PC-9 (cell line): ENCODE data around the gene RNF44. TPM values are rescaled to one million over a fixed set of nuclear protein-coding genes. Genes with fewer than 3 reads are reported as not detected.

Experiments used
- BruUV-seq: library from RNA; stranded (reverse); fragments of 400-500 nt; replicated peaks from 2 replicates; lab custom pipeline; 2021; lab: Mats Ljungman, UMichigan
- CTCF ChIA-PET: fragments of 300-600 bp; sonication (Branson Sonifier 250); formaldehyde crosslinking; loops from one replicate; lab custom pipeline; 2022; ENCODE audit warnings: antibody characterized with exemption; lab: Charles Lee
- POLR2A ChIA-PET: fragments of 300-600 bp; sonication (Branson Sonifier 250); formaldehyde crosslinking; loops from one replicate; lab custom pipeline; 2022; ENCODE audit warnings: antibody characterized with exemption; ENCODE audit not compliant: unreplicated experiment; lab: Charles Lee
- DNase-seq, 2 experiments: peaks; one replicate each; pipeline versions ENCODE4 v3.0.0 to v3.0.0-alpha.2; 2015 to 2022; ENCODE audit warnings: mixed read lengths in 1 of 2
- H2AFZ ChIP-seq: fragments of 200-600 bp; sonication (generic); 2 replicates; pipeline ENCODE4 v1.8.1; 2017; ENCODE audit warnings: antibody characterized with exemption
- H3F3A ChIP-seq: fragments of 200-600 bp; sonication (generic); 2 replicates; pipeline ENCODE4 v1.8.1; 2017; ENCODE audit warnings: antibody characterized with exemption, mild to moderate bottlenecking, low read depth; ENCODE audit not compliant: insufficient read depth
- H3K27ac ChIP-seq: fragments of 200-600 bp; sonication (generic); 2 replicates; pipeline ENCODE4 v1.6.1; 2016; ENCODE audit warnings: mixed run types
- H3K27me3 ChIP-seq: fragments of 200-600 bp; sonication (generic); 2 replicates; pipeline ENCODE4 v1.6.1; 2016; ENCODE audit warnings: low read depth, mixed run types; ENCODE audit not compliant: insufficient read depth
- H3K36me3 ChIP-seq: fragments of 200-600 bp; sonication (generic); 2 replicates; pipeline ENCODE4 v1.6.1; 2016; ENCODE audit warnings: low read depth, mixed run types
- H3K4me1 ChIP-seq: fragments of 200-600 bp; sonication (generic); replicated peaks from 2 replicates; pipeline ENCODE4 v1.6.1; 2016; ENCODE audit warnings: mixed run types; ENCODE audit not compliant: insufficient read depth
- H3K4me2 ChIP-seq: fragments of 200-600 bp; sonication (generic); 2 replicates; pipeline ENCODE4 v1.6.1; 2017; ENCODE audit warnings: mixed run types
- H3K4me3 ChIP-seq: fragments of 200-600 bp; sonication (generic); 2 replicates; pipeline ENCODE4 v1.6.1; 2016; ENCODE audit warnings: mixed run types
- H3K79me2 ChIP-seq: fragments of 200-600 bp; sonication (generic); 2 replicates; pipeline ENCODE4 v1.6.1; 2017; ENCODE audit warnings: low read depth, mixed run types
- H3K9me2 ChIP-seq: fragments of 200-600 bp; sonication (generic); 2 replicates; pipeline ENCODE4 v1.8.1; 2017; ENCODE audit warnings: mild to moderate bottlenecking; ENCODE audit not compliant: insufficient read depth
- H3K9me3 ChIP-seq: fragments of 200-600 bp; sonication (generic); 2 replicates; pipeline ENCODE4 v1.8.1; 2016; ENCODE audit warnings: low read depth; ENCODE audit not compliant: insufficient read depth
- H4K20me1 ChIP-seq: fragments of 200-600 bp; sonication (generic); 2 replicates; pipeline ENCODE4 v1.8.1; 2017; ENCODE audit not compliant: insufficient read depth
- CTCF ChIP-seq: fragments of 200-600 bp; sonication (generic); conservative IDR thresholded peaks from 2 replicates; pipeline ENCODE4 v1.6.1; 2017; ENCODE audit warnings: mixed run types, antibody characterized with exemption, mild to moderate bottlenecking, moderate library complexity
- EZH2 ChIP-seq: fragments of 200-600 bp; sonication (generic); IDR thresholded peaks from 2 replicates; pipeline ENCODE4 v1.8.0; 2017; ENCODE audit warnings: antibody characterized with exemption, low read depth
- intact Hi-C: fragments of 100-400 bp; cut with micrococcal nuclease; formaldehyde crosslinking; loops from one replicate; pipeline ENCODE4 v1.10.0; 2022; ENCODE audit not compliant: unreplicated experiment
- total RNA-seq: library from RNA; stranded (reverse); gene quantifications from 2 replicates; pipeline ENCODE4 v1.2.3, GENCODE V29; 2021

Gene RNF44
- total RNA-seq, 1 experiment from 2014 or later, result 87.4 TPM

GRCh38 chr5:176573564-176574296 is 36.5 kb upstream of the RNF44 start:
- H3K79me2 ChIP-seq, result no peaks in the 10 kb centered on the region
- H4K20me1 ChIP-seq, result no peaks in the 10 kb centered on the region
- H3K36me3 ChIP-seq, result no peaks in the 10 kb centered on the region
- no TSS peak for BruUV-seq
- H3K27me3 ChIP-seq, result no peaks in the 10 kb centered on the region
- no peak overlapping the region for H3K27ac ChIP-seq
- CTCF ChIA-PET, result interaction anchor here (0.5 to 0.9 kb wide), 5 partner anchors 14 to 552 kb away, joined by 3 to 6 read pairs (median 3); partner anchors contain the start of genes CLTB and RNF44
- H3K9me2 ChIP-seq, result no peaks in the 10 kb centered on the region
- H2AFZ ChIP-seq, result no peak overlapping the region
- POLR2A ChIA-PET, result no interaction called here
- intact Hi-C loops, result loop anchor here (1.0 to 5.0 kb wide), 2 partner anchors 74 to 384 kb away; partner anchors contain the start of gene TSPAN17
- H3K9me3 ChIP-seq, result no peaks in the 10 kb centered on the region
- H3K4me3 ChIP-seq, result no peak overlapping the region
- peaks cover 8% of the 10 kb centered on the region; the same call in 1 of the 2 replicates for H3F3A ChIP-seq
- H3K4me1 ChIP-seq, result 0 out of 2 replicates have a peak, but pooled peaks cover 4% of the 10 kb centered on the region
- H3K4me2 ChIP-seq, result no peak overlapping the region
- TF ChIP-seq CTCF, result peak; percentile 90
- no peak for TF ChIP-seq EZH2
- peak in 1 of 2 experiments; percentile 62 for DNase-seq

- no peak for DNase-seq
- no peak for TF ChIP-seq EZH2
- TF ChIP-seq CTCF, result no peak
- Histone ChIP-seq H2AFZ (no peak overlapping the region), H3K9me3 (no peaks in the 10 kb centered on the region), H3K27ac (no peak overlapping the region), H3F3A (peaks cover 4% of the 10 kb centered on the region; the same call in 1 of the 2 replicates), H3K9me2 (no peaks in the 10 kb centered on the region), H3K4me2 (no peak overlapping the region), H3K36me3 (no peaks in the 10 kb centered on the region), H3K4me1 (no peaks in the 10 kb centered on the region), H3K4me3 (no peak overlapping the region), H4K20me1 (no peaks in the 10 kb centered on the region), H3K79me2 (no peaks in the 10 kb centered on the region), H3K27me3 (no peaks in the 10 kb centered on the region)
- BruUV-seq, result no TSS peak
- ChIA-PET CTCF (interaction anchor here (0.6 kb wide), 1 partner anchor 161 kb away, joined by 6 read pairs; no protein-coding TSS in a partner anchor), POLR2A (no interaction called here)
- intact Hi-C loops, result loop anchor here (5.0 kb wide), 1 partner anchor 387 kb away; no protein-coding TSS in a partner anchor
These were observed 32.8 kb upstream of the RNF44 start for GRCh38 chr5:176570044-176570443.

- no TSS peak for BruUV-seq
- Histone ChIP-seq H3K4me2 (no peak overlapping the region), H3K27ac (no peak overlapping the region), H3K79me2 (no peaks in the 10 kb centered on the region), H2AFZ (no peak overlapping the region), H3F3A (peaks cover 4% of the 10 kb centered on the region; the same call in 1 of the 2 replicates), H3K4me1 (no peaks in the 10 kb centered on the region), H3K9me3 (no peaks in the 10 kb centered on the region), H3K9me2 (no peaks in the 10 kb centered on the region), H3K27me3 (no peaks in the 10 kb centered on the region), H4K20me1 (no peaks in the 10 kb centered on the region), H3K36me3 (no peaks in the 10 kb centered on the region), H3K4me3 (no peak overlapping the region)
- intact Hi-C loops, result no loop called here
- DNase-seq, result no peak
- TF ChIP-seq EZH2, result no peak
- TF ChIP-seq CTCF, result no peak
- POLR2A ChIA-PET, result no interaction called here
- CTCF ChIA-PET, result no interaction called here
These were observed 31.5 kb upstream of the RNF44 start for GRCh38 chr5:176568657-176569056.
